AG04450 (cell line): Measurements from ENCODE around the gene C10orf105. TPM values are rescaled to one million over a fixed set of nuclear protein-coding genes. Genes with fewer than 3 reads are reported as not detected.

Source experiments
- CTCF ChIA-PET: fragments of 300-600, 350-600 bp; formaldehyde crosslinking; extraction: SDS; loops from one replicate; lab custom pipeline; 2022; ENCODE audit warnings: antibody characterized with exemption, inconsistent platforms; lab: Charles Lee
- POLR2A ChIA-PET: fragments of 350-600 bp; formaldehyde crosslinking; extraction: SDS; loops from one replicate; lab custom pipeline; 2021; ENCODE audit warnings: antibody characterized with exemption, inconsistent platforms; lab: Yijun Ruan, JAX
- DNase-seq: peaks from one replicate; pipeline ENCODE4 v3.0.0-alpha.2; 2011; ENCODE audit warnings: low read depth, low spot score
- H3K27ac ChIP-seq: one replicate; pipeline ENCODE4 v1.5.1; 2012; ENCODE audit warnings: low read depth, low read length, control low read depth
- H3K27me3 ChIP-seq: one replicate; pipeline ENCODE4 v1.6.0; 2012; ENCODE audit warnings: low read length; ENCODE audit not compliant: control insufficient read depth, insufficient read depth
- H3K4me3 ChIP-seq: 2 replicates; pipeline ENCODE4 v1.5.1; 2011; ENCODE audit warnings: mild to moderate bottlenecking, low read depth, low read length, control low read depth
- H3K9me3 ChIP-seq: 2 replicates; pipeline ENCODE4 v1.5.1; 2012; ENCODE audit warnings: low read length; ENCODE audit not compliant: control insufficient read depth, insufficient read depth
- polyA plus RNA-seq: library from polyadenylated mRNA; depleted of rRNA; stranded (reverse); fragments of >200 nt; gene quantifications from 2 replicates; pipeline ENCODE4 v1.2.3, GENCODE V29; 2011
- TF ChIP-seq, protein P1 (sequence below): IDR thresholded peaks from 2 replicates; pipeline ENCODE4 v1.5.1; 2011; ENCODE audit warnings: low read depth, low read length, control low read depth, inconsistent platforms

Gene C10orf105
- polyA plus RNA-seq, 1 experiment = not detected

DNA sequence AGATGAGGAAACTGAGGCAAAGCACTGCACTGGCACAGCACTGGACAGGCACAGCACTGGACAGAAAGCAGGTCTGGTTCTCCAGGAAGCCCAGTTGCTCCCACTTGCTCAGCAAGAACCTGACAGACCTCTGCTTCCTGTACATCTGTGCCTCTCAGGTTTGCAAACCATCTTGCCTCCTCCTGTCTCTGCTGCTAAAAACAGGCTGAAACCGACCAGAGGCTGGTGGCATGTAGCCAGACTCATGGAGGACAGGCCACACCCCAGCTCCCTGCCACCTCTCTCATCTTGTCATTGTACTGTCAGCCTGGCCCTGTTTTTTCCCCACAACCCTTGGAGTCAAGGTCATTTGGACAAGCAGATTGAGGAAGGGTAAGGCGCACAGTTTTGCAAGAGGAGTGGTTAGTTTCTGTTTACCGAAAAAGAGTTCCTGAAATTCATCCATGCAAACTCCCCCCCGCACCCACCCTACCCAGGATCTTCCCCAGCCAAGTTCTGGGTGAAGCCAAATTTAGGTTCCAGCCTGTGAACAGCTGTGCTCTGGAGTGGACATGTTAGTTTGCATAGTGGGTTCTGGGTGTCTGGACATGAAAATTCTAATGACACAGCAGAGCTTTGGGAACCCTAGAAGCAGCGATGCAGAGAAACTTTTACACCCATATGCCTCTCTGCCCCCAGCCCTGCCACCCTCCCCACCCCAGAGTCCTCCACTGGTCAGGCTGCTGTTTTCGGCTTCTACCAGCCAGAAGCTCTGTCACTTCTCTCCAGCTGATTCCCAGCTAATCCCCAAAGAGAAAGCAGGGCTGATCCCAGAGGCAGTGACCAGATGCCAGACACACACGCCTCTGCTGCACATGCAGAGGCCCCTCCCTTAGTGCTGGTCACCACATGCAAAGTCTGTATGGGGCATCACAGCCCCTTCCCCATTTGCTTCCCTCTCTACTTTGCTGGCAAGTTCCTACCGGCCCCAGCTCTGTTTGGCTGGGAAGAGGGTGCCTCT is 8.5 kb upstream of the C10orf105 start:
- DNase-seq = no peak
- H3K9me3 ChIP-seq = no peaks in the 10 kb centered on the region; the same call in none of the 2 replicates
- CTCF ChIA-PET = interaction anchor here (0.6 kb wide), 1 partner anchor 45 kb away, joined by 4 read pairs; the partner anchor contains the start of gene VSIR
- no peak overlapping the region for H3K4me3 ChIP-seq
- H3K27me3 ChIP-seq = peaks cover 21% of the 10 kb centered on the region
- peak overlapping the region; percentile 24 for H3K27ac ChIP-seq
- TF ChIP-seq, protein P1, sequence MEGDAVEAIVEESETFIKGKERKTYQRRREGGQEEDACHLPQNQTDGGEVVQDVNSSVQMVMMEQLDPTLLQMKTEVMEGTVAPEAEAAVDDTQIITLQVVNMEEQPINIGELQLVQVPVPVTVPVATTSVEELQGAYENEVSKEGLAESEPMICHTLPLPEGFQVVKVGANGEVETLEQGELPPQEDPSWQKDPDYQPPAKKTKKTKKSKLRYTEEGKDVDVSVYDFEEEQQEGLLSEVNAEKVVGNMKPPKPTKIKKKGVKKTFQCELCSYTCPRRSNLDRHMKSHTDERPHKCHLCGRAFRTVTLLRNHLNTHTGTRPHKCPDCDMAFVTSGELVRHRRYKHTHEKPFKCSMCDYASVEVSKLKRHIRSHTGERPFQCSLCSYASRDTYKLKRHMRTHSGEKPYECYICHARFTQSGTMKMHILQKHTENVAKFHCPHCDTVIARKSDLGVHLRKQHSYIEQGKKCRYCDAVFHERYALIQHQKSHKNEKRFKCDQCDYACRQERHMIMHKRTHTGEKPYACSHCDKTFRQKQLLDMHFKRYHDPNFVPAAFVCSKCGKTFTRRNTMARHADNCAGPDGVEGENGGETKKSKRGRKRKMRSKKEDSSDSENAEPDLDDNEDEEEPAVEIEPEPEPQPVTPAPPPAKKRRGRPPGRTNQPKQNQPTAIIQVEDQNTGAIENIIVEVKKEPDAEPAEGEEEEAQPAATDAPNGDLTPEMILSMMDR = no peak
- POLR2A ChIA-PET = interaction anchor here (0.6 to 1.2 kb wide), 3 partner anchors 12 to 276 kb away, joined by 3 to 4 read pairs (median 4); no protein-coding TSS in a partner anchor

DNA sequence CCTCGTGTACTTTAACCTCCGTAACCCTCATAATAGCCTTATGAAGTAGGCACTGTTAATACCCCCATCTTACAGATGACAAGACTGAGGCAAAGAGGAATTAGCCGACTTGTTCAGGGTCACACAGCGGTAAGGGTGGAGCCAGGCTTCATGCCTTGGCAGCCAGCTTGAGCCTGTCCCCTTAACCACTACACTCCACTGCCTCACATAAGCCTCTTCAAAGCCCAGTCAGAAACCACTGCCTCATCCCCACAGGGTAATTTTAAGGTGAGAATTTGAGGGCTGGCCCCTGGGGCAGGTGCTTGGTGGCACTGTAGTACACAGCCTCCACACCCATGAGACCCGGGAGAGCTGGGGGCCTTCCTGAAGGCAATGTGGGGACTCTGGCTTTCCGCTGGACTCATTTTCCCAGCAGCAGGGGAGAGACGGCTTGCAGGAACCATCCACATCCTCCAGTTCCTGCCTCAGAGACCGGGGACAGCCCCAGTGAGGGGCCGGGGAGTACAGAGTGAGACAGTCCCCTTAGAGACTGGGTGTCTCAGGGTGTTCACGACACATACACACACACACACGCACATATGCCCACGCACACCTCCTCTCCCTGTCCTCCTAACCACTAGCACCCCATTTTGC is 7.6 kb upstream of the C10orf105 start:
- CTCF ChIA-PET = interaction anchor here (1.1 kb wide), 1 partner anchor 10 kb away, joined by 3 read pairs; no protein-coding TSS in a partner anchor
- Histone ChIP-seq H3K27ac (no peak overlapping the region), H3K9me3 (peaks cover 4% of the 10 kb centered on the region), H3K4me3 (no peak overlapping the region), H3K27me3 (peaks cover 21% of the 10 kb centered on the region)
- TF ChIP-seq, protein P1 = no peak
- no peak for DNase-seq
- POLR2A ChIA-PET = no interaction called here

DNA sequence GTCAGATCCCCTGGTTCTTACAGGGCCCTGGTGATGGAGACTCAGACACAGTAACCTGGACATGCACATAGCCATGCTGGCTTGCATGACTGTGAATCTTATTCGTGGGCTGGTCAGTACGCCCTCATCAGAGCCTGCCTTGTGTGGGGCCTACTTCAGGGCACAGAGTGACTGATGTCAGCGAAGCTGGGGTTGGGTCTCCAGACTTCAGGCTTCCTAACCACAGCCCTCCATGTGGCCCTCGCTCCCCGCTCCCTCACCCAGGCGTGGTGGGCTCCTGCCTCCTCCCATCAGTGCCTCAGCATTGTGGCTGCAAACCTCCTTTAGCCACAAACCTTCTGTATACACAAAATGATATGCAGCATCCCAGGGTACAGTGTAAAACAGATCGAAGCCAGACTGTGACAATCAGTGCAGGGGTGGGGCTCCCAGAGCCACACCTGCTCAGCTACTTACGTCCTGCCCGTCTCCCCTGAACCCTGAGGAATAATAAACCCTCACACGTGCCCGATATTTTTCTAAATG is 7.1 kb upstream of the C10orf105 start:
- Histone ChIP-seq H3K27me3 (peaks cover 22% of the 10 kb centered on the region), H3K9me3 (peaks cover 4% of the 10 kb centered on the region), H3K4me3 (no peak overlapping the region), H3K27ac (no peak overlapping the region)
- TF ChIP-seq, protein P1 = no peak
- CTCF ChIA-PET = interaction anchor here (1.1 kb wide), 1 partner anchor 9 kb away, joined by 3 read pairs; no protein-coding TSS in a partner anchor
- POLR2A ChIA-PET = no interaction called here
- DNase-seq = no peak

DNA sequence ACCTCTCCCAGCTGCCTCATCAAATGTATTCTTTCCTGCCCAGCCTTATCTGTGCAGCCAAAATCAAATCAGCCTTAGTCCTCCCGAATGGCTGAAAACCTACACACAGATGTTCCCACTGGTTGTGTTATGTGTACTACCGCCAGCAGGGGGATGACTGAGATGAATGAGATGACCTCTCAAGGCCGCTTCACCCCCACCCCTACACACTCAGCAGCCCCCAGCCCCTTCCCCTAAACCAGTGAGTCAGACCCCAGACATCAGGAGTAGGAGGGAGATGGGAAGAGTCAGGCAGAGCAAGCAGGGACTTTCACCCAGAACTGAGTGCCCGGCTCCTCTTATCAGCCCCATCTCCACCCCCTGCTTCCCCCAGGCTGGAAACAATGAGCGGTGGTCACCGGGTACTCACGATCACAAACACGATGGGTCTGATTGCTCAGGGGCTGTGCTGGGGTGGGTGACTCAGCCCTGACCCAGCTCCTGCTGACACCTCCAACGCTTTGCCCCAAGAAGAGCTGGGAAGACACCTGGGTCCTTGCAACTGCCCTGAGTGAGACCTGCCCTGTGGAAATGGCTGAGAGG is 6.5 kb upstream of the C10orf105 start:
- peaks cover 24% of the 10 kb centered on the region for H3K27me3 ChIP-seq
- CTCF ChIA-PET = interaction anchor here (1.1 to 1.5 kb wide), 2 partner anchors 9 to 47 kb away, joined by 3 to 8 read pairs; partner anchors contain the start of gene VSIR
- H3K4me3 ChIP-seq = no peak overlapping the region
- DNase-seq = no peak
- no peak overlapping the region for H3K27ac ChIP-seq
- TF ChIP-seq, protein P1 = peak; percentile 57
- POLR2A ChIA-PET = no interaction called here
- H3K9me3 ChIP-seq = peaks cover 4% of the 10 kb centered on the region
